WTC11 (cell line): ENCODE results near the gene ZNF821.

Source experiments
- CREB1 ChIP-seq: sonication (generic); formaldehyde crosslinking; IDR thresholded peaks from 2 replicates; pipeline ENCODE4 v1.8.0; 2023; ENCODE audit warnings: mild to moderate bottlenecking, missing genetic modification reagents
- CTCF ChIP-seq: fragments of 200-600 bp; IDR thresholded peaks from 2 replicates; pipeline ENCODE4 v1.8.0; 2022; ENCODE audit warnings: antibody characterized with exemption
- MAX ChIP-seq: sonication (generic); formaldehyde crosslinking; IDR thresholded peaks from 2 replicates; pipeline ENCODE4 v1.8.0; 2022; ENCODE audit warnings: mild to moderate bottlenecking, missing genetic modification reagents
- NFE2L1 ChIP-seq: sonication (generic); formaldehyde crosslinking; IDR thresholded peaks from 2 replicates; pipeline ENCODE4 v1.8.1; 2023; ENCODE audit warnings: missing genetic modification reagents
- NR1H2 ChIP-seq: sonication (generic); formaldehyde crosslinking; IDR thresholded peaks from 2 replicates; pipeline ENCODE4 v1.9.0; 2021; ENCODE audit warnings: mild to moderate bottlenecking, moderate library complexity, missing genetic modification reagents
- PRRX2 ChIP-seq: fragments of 250-450 bp; sonication (Bioruptor Pico); IDR thresholded peaks from 2 replicates; pipeline ENCODE4 v1.8.0; 2021; ENCODE audit warnings: mild to moderate bottlenecking
- SMAD3 ChIP-seq: sonication (generic); formaldehyde crosslinking; IDR thresholded peaks from 2 replicates; pipeline ENCODE4 v1.8.0; 2022; ENCODE audit warnings: missing genetic modification reagents, mild to moderate bottlenecking, borderline replicate concordance
- SOX15 ChIP-seq: fragments of 250-450 bp; sonication (Bioruptor Pico); IDR thresholded peaks from 2 replicates; pipeline ENCODE4 v1.9.0; 2021; ENCODE audit warnings: mild to moderate bottlenecking
- TEAD1 ChIP-seq: sonication (generic); formaldehyde crosslinking; IDR thresholded peaks from 2 replicates; pipeline ENCODE4 v1.8.0; 2022; ENCODE audit warnings: mild to moderate bottlenecking, missing genetic modification reagents
- TEAD4 ChIP-seq: sonication (generic); formaldehyde crosslinking; IDR thresholded peaks from 2 replicates; pipeline ENCODE4 v1.8.0; 2022; ENCODE audit warnings: mild to moderate bottlenecking, missing genetic modification reagents
- ZNF423 ChIP-seq: fragments of 250-450 bp; sonication (Bioruptor Pico); IDR thresholded peaks from 2 replicates; pipeline ENCODE4 v2.1.2; 2022; ENCODE audit warnings: mild to moderate bottlenecking, moderate library complexity
- TF ChIP-seq, protein P1 (sequence below): fragments of 250-450 bp; sonication (Bioruptor Pico); IDR thresholded peaks from 2 replicates; pipeline ENCODE4 v1.9.0; 2021; ENCODE audit warnings: mild to moderate bottlenecking
- TF ChIP-seq, protein P2 (sequence below): sonication (generic); formaldehyde crosslinking; IDR thresholded peaks from 2 replicates; pipeline ENCODE4 v1.8.1; 2023; ENCODE audit warnings: mild to moderate bottlenecking, missing genetic modification reagents

GRCh38 chr16:71869089-71869488 is 14.9 kb downstream of the ZNF821 start:
- no peak for TF ChIP-seq CREB1 (CRISPR knock-in tag)
- no peak for TF ChIP-seq TEAD1 (CRISPR knock-in tag)
- TF ChIP-seq MAX (CRISPR knock-in tag), result no peak
- no peak for TF ChIP-seq CTCF
- TF ChIP-seq NR1H2 (CRISPR knock-in tag), result no peak
- no peak for TF ChIP-seq ZNF423 (CRISPR knock-in tag)
- TF ChIP-seq NFE2L1, result no peak
- no peak for TF ChIP-seq SOX15 (CRISPR knock-in tag)
- TF ChIP-seq PRRX2 (CRISPR knock-in tag), result no peak
- no peak for TF ChIP-seq SMAD3 (CRISPR knock-in tag)
- TF ChIP-seq TEAD4 (CRISPR knock-in tag), result no peak
- TF ChIP-seq, protein P1, sequence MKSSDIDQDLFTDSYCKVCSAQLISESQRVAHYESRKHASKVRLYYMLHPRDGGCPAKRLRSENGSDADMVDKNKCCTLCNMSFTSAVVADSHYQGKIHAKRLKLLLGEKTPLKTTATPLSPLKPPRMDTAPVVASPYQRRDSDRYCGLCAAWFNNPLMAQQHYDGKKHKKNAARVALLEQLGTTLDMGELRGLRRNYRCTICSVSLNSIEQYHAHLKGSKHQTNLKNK (CRISPR knock-in tag), result no peak
- TF ChIP-seq, protein P2, sequence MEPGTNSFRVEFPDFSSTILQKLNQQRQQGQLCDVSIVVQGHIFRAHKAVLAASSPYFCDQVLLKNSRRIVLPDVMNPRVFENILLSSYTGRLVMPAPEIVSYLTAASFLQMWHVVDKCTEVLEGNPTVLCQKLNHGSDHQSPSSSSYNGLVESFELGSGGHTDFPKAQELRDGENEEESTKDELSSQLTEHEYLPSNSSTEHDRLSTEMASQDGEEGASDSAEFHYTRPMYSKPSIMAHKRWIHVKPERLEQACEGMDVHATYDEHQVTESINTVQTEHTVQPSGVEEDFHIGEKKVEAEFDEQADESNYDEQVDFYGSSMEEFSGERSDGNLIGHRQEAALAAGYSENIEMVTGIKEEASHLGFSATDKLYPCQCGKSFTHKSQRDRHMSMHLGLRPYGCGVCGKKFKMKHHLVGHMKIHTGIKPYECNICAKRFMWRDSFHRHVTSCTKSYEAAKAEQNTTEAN (CRISPR knock-in tag), result no peak
